DND-41 (cell line): Measurements from ENCODE around the gene PTMS.

Experiments
- ATAC-seq: fragments of 200-7000 bp; cut with Tn5 transposase; 3 replicates; pipeline ENCODE4 v1.9.1; 2021; ENCODE audit warnings: low read depth; ENCODE audit not compliant: insufficient read depth
- DNase-seq: peaks from one replicate; pipeline ENCODE4 v3.0.0-alpha.2; 2020
- H2AFZ ChIP-seq: 2 replicates; pipeline ENCODE4 v1.6.0; 2012; ENCODE audit warnings: low read depth, low read length
- H3K27ac ChIP-seq: 2 replicates; pipeline ENCODE4 v1.5.1; 2012; ENCODE audit warnings: low read length, inconsistent platforms
- H3K27me3 ChIP-seq: fragments of 200-600 bp; sonication (generic); 2 replicates; pipeline ENCODE4 v1.6.0; 2012; ENCODE audit warnings: low read length, mild to moderate bottlenecking, inconsistent platforms; ENCODE audit not compliant: insufficient read depth, poor library complexity
- H3K36me3 ChIP-seq: 2 replicates; pipeline ENCODE4 v1.5.1; 2012; ENCODE audit warnings: low read length, inconsistent platforms; ENCODE audit not compliant: insufficient read depth
- H3K4me1 ChIP-seq: 2 replicates; pipeline ENCODE4 v1.5.1; 2012; ENCODE audit warnings: mild to moderate bottlenecking, low read length; ENCODE audit not compliant: insufficient read depth
- H3K4me2 ChIP-seq: 2 replicates; pipeline ENCODE4 v1.6.0; 2012; ENCODE audit warnings: mild to moderate bottlenecking, moderate library complexity, low read length, inconsistent platforms; ENCODE audit not compliant: insufficient read depth
- H3K4me3 ChIP-seq, 2 experiments: fragments of 200-600 bp in 1 of 2; shearing (Covaris generic) in 1 of 2; 2 replicates each; pipeline ENCODE4 v1.5.1; 2012 to 2016; ENCODE audit warnings: inconsistent platforms in 2 of 2, low read length in 2 of 2, mild to moderate bottlenecking in 2 of 2, low read depth in 1 of 2, moderate library complexity in 1 of 2
- H3K79me2 ChIP-seq: 2 replicates; pipeline ENCODE4 v1.6.0; 2012; ENCODE audit warnings: low read length, inconsistent platforms; ENCODE audit not compliant: insufficient read depth
- H3K9ac ChIP-seq: 2 replicates; pipeline ENCODE4 v1.6.0; 2012; ENCODE audit warnings: low read depth, mild to moderate bottlenecking, inconsistent platforms, low read length, moderate library complexity
- H3K9me3 ChIP-seq: 2 replicates; pipeline ENCODE4 v1.5.1; 2012; ENCODE audit warnings: low read length, moderate library complexity, mild to moderate bottlenecking, inconsistent platforms; ENCODE audit not compliant: insufficient read depth, severe bottlenecking
- H4K20me1 ChIP-seq: 2 replicates; pipeline ENCODE4 v1.6.0; 2012; ENCODE audit warnings: low read length; ENCODE audit not compliant: insufficient read depth
- EZH2 ChIP-seq: IDR thresholded peaks from 3 replicates; pipeline ENCODE4 v1.6.1; 2012; ENCODE audit warnings: borderline replicate concordance, low read depth, mild to moderate bottlenecking, moderate library complexity, low read length, inconsistent platforms; ENCODE audit not compliant: severe bottlenecking
- TF ChIP-seq, protein P1 (sequence below): IDR thresholded peaks from 2 replicates; pipeline ENCODE4 v1.5.1; 2012; ENCODE audit warnings: borderline replicate concordance, low read length, moderate library complexity, mild to moderate bottlenecking; ENCODE audit not compliant: poor library complexity, severe bottlenecking; ENCODE audit errors: extremely low read depth

Gene PTMS

DNA sequence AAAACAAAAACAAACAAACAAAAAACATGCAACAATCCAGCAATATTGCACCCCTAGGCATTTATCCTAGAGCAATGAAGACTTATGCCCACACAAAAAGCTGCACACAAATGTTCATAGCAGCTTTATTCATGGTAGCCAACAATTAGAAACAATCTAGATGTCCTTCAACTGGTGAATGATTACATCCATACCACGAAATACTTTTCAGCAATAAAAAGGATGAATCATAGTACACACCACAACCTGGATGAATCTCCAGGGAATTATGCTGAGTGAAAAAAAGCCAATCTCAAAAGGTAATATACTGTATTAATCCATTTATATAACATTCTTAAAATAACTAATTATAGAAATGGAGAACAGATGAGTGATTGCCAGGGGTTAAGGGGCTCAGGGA lies 41.0 kb downstream of the PTMS start:
- Histone ChIP-seq H3K9me3 (no peaks in the 10 kb centered on the region), H3K9ac (no peak overlapping the region), H3K27me3 (no peaks in the 10 kb centered on the region), H3K27ac (no peak overlapping the region), H3K36me3 (no peaks in the 10 kb centered on the region), H2AFZ (no peak overlapping the region), H3K4me3 (no peak overlapping the region), H3K4me2 (no peak overlapping the region), H4K20me1 (no peaks in the 10 kb centered on the region), H3K4me1 (no peaks in the 10 kb centered on the region), H3K79me2 (no peaks in the 10 kb centered on the region)
- no peak for TF ChIP-seq EZH2
- TF ChIP-seq, protein P1, sequence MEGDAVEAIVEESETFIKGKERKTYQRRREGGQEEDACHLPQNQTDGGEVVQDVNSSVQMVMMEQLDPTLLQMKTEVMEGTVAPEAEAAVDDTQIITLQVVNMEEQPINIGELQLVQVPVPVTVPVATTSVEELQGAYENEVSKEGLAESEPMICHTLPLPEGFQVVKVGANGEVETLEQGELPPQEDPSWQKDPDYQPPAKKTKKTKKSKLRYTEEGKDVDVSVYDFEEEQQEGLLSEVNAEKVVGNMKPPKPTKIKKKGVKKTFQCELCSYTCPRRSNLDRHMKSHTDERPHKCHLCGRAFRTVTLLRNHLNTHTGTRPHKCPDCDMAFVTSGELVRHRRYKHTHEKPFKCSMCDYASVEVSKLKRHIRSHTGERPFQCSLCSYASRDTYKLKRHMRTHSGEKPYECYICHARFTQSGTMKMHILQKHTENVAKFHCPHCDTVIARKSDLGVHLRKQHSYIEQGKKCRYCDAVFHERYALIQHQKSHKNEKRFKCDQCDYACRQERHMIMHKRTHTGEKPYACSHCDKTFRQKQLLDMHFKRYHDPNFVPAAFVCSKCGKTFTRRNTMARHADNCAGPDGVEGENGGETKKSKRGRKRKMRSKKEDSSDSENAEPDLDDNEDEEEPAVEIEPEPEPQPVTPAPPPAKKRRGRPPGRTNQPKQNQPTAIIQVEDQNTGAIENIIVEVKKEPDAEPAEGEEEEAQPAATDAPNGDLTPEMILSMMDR, result no peak
- DNase-seq (no peak), ATAC-seq (no peak)

DNA sequence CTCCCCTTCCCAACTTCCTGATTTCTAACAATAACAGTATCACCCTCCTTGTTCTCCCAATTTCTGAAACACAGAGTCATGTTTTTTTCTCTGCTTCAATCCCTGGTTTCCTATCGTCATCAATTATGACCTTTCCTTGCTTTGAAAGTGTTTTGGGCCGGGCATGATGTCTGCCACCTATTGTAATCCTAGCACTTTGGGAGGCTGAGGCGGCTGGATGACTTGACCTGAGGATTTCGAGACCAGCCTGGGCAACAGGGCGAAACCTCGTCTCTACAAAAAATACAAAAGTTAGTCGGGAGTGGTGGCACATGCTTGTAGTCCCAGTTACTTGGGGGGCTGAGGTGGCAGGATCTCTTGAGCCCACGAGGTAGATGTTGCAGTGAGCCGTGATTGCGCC lies 42.9 kb downstream of the PTMS start:
- no peak for TF ChIP-seq EZH2
- TF ChIP-seq, protein P1, result no peak
- no peak overlapping the region for H3K4me3 ChIP-seq
- H3K36me3 ChIP-seq, result no peaks in the 10 kb centered on the region
- H3K27me3 ChIP-seq, result peaks cover 2% of the 10 kb centered on the region
- no peaks in the 10 kb centered on the region for H3K79me2 ChIP-seq
- H2AFZ ChIP-seq, result no peak overlapping the region
- no peaks in the 10 kb centered on the region for H3K4me1 ChIP-seq
- no peak overlapping the region for H3K4me2 ChIP-seq
- no peak for DNase-seq
- ATAC-seq, result no peak
- no peak overlapping the region for H3K9ac ChIP-seq
- no peak overlapping the region for H3K27ac ChIP-seq
- H4K20me1 ChIP-seq, result no peaks in the 10 kb centered on the region
- H3K9me3 ChIP-seq, result no peaks in the 10 kb centered on the region

DNA sequence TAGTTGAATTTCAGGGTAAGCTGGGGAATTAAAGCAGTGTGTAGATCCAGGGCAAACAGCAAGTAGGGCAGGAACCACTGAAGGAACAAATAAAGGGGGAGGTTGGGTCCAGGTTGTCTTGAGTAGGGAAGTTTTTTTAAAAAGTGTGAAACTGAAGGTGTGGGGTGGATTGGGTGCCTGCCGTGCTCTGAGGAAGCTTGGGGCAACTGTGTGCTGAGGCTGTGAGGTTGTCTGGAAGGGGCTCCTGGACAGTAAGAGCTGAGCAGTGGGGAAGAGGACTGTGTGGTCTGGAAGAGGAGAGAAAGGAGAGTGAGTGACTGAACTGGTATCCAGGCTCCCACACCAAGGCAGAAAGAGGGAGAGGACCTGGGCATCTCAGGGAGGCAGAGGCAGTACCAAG lies 44.6 kb downstream of the PTMS start:
- H3K4me1 ChIP-seq, result no peaks in the 10 kb centered on the region
- no peaks in the 10 kb centered on the region for H4K20me1 ChIP-seq
- no peak overlapping the region for H2AFZ ChIP-seq
- H3K4me2 ChIP-seq, result no peak overlapping the region
- TF ChIP-seq, protein P1, result no peak
- no peak for TF ChIP-seq EZH2
- no peak overlapping the region for H3K4me3 ChIP-seq
- no peaks in the 10 kb centered on the region for H3K79me2 ChIP-seq
- H3K9ac ChIP-seq, result no peak overlapping the region
- ATAC-seq (no peak), DNase-seq (no peak)
- no peak overlapping the region for H3K27ac ChIP-seq
- no peaks in the 10 kb centered on the region for H3K9me3 ChIP-seq
- peaks cover 17% of the 10 kb centered on the region for H3K27me3 ChIP-seq
- no peaks in the 10 kb centered on the region for H3K36me3 ChIP-seq

DNA sequence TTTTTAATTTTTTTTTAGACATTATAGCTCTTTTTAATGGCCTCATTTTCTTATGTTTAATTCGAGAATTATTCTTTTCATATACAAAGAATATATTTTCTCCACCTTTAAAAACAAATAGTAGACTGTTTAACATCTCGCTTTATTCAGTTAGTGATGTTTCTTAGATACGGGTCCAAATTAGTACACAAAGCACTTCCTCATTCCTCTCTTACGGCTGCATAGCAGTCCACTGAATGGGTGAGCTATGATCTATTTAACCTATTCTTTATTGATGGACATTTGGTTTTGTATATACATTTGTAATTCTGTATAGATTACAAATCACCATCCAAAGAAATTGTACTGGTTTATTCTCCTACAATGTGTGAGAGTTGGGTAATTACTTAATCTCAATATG lies 47.2 kb downstream of the PTMS start:
- no peaks in the 10 kb centered on the region for H3K79me2 ChIP-seq
- H3K4me1 ChIP-seq, result no peaks in the 10 kb centered on the region
- TF ChIP-seq, protein P1, result no peak
- no peak for TF ChIP-seq EZH2
- H2AFZ ChIP-seq, result no peak overlapping the region
- no peaks in the 10 kb centered on the region for H3K36me3 ChIP-seq
- H3K9ac ChIP-seq, result no peak overlapping the region
- H3K9me3 ChIP-seq, result no peaks in the 10 kb centered on the region
- no peaks in the 10 kb centered on the region; the same call in 1 of the 2 replicates for H4K20me1 ChIP-seq
- no peak overlapping the region for H3K4me2 ChIP-seq
- no peak overlapping the region for H3K27ac ChIP-seq
- peaks cover 17% of the 10 kb centered on the region for H3K27me3 ChIP-seq
- no peak overlapping the region for H3K4me3 ChIP-seq
- no peak for ATAC-seq
- DNase-seq, result no peak
